Left ventricle myocardium superior (tissue), 1 donor: ENCODE data around the gene TSSC4. TPM values are rescaled to one million over a fixed set of nuclear protein-coding genes. Genes with fewer than 3 reads are reported as not detected.

ENCODE experiments used
- ATAC-seq: fragments of 200-7000 bp; cut with Tn5 transposase; one replicate; pipeline ENCODE4 v1.9.1; 2020; ENCODE audit warnings: mild to moderate bottlenecking, moderate library complexity
- DNase-seq: peaks from one replicate; pipeline ENCODE4 v3.0.0-alpha.2; 2020
- intact Hi-C: fragments of 100-400 bp; cut with micrococcal nuclease; formaldehyde crosslinking; loops from one replicate; pipeline ENCODE4 v1.11.0; 2022
- total RNA-seq: library from RNA; stranded (reverse); fragmentation: NEBNext Ultra II Directional; extraction: Animal tissue kit (Norgen Biotek cat#: 25700); gene quantifications from one replicate; pipeline ENCODE4 v1.2.1, GENCODE V29; 2021
- donor health status: DM: no; HTN: yes; CAD: no; lungs with severe emphysema.

Gene TSSC4
- total RNA-seq, 1 donor from 2014 or later, result 34.8 TPM

- DNase-seq, result peak; percentile 17
- ATAC-seq, result no peak
- intact Hi-C loops, result no loop called here
Measured at GRCh38 chr11:2423157-2424025, 22.8 kb downstream of the TSSC4 start.

GRCh38 chr11:2424811-2425495, 24.4 kb downstream of the TSSC4 start:
- peak; percentile 19 for DNase-seq
- intact Hi-C loops, result no loop called here

DNA sequence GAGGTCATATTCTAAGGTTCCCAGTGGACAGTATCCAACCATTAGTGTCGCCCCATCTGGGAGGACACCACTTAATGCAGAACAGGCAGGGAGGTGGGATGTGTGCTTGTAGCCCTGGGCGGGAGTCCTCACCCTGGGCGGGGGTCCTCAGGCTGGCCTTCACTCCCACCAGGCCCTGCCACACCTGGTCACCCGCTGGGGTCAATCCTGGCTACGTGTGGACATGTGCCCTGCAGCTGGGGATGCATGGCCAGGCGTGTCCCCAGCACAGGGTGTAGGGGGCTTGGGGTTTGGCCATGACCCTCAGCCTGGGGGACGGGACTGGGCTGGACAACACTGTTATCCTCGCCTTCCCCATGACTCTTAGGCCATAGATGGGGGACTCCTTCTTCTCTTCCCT, 25.0 kb downstream of the TSSC4 start:
- no peak for ATAC-seq
- intact Hi-C loops, result no loop called here
- no peak for DNase-seq

More at GRCh38 chr11:2424811-2425495, 24.4 kb downstream of the TSSC4 start:
- ATAC-seq, result no peak

DNA sequence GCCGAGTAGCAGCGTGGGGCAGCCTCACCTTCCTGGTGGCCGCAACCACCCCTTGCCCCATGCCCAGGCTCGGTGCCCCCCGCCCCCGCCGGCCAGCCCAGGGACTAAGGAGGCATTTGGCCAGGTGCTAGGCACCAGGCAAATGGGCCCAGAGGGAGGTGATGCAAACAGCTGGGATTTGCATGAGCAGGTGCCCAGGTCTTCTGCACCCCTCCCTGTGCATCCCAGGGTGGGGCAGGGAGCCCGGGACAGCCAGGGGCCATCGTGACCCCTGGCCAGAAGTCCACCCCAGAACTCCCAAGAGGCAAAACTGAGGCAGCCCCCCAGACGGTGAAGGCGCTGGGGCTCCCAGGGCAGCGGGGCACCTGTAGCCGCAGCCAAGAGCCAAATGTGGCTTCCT, 25.7 kb downstream of the TSSC4 start:
- intact Hi-C loops, result no loop called here
- no peak for DNase-seq
- ATAC-seq, result no peak

- intact Hi-C loops, result no loop called here
- DNase-seq, result peak; percentile 19
- no peak for ATAC-seq
Measured at GRCh38 chr11:2426826-2427521, 26.4 kb downstream of the TSSC4 start.

DNA sequence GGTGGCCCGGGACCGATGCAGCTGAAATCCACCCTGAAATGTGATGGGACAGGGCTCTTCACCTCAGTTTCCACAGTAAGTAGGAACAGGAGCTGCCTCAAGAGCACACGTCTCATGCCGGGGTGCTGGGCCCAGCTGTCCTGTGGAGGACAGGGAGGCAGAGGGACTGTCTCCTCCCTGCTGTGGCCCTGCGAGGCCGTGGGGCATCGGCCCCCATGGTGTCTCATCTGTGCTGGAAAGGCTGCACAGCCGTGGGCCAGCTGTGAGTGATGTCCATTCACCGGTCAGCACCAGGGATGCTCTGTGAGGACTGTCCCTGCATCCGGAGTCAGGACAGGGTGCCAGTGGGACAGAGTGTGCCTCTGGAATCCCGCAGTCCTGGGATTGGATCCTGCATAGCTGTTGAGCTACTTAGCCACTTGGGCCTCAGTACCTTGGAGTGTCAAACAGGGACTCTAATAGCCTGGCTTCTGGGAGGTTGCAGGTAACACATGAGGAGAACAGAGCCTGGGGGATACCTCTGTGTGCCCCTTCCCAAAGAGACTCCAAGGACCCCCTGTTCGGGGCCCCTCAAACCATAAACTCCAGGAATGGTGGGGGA, 27.3 kb downstream of the TSSC4 start:
- ATAC-seq (peak; percentile 5), DNase-seq (peak; percentile 27)
- intact Hi-C loops, result loop anchor here (2.0 kb wide), 1 partner anchor 103 kb away; no protein-coding TSS in a partner anchor

DNA sequence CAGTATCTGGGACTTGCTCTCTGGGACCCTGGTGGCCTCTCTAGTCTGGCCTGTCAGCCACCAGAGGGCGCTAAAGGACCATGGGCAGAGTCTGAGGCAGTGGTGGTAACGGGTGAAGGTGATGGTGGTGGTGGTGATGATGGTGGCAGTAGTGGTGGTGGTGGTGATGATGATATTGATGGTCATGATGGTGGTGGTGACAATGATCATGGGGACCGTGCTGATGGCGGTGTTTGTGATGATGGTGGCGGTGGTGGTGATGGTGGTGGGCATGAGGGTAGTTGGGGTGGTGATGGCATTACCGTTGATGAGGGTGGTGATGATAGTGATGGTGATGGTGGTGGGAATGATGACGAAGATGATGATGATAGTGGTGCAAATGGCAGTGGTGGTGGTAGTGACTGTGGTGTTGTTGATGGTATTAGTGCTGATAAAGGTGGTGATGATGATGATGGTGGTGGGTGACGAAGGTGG, 27.8 kb downstream of the TSSC4 start:
- intact Hi-C loops, result loop anchor here (2.0 kb wide), 1 partner anchor 102 kb away; no protein-coding TSS in a partner anchor
- peak; percentile 90 for ATAC-seq
- DNase-seq, result peak; percentile 88

GRCh38 chr11:2431395-2431794, 30.8 kb downstream of the TSSC4 start:
- intact Hi-C loops, result no loop called here
- DNase-seq (no peak), ATAC-seq (no peak)

DNA sequence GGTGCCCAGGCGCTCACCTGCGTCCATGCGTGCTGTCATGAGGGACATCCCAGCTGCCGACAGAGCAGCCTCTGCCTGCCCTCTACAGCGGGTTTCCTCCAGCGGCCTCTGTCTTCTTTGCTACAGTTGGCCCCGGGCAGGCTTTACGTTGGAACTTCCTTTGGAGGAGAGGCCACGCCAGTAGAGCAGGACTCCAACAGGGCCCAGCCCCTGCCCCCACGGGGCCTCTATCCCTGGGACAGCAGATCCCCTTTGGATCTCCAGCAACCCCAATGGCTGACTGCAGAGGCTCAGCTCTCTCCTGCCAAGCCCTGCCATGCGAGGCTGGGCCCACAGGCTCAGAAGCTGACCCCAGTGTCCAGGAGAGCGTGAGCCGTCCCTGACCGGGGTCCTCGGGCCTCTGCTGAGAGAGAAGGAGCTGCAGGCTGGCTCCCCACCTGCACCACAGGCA, 31.6 kb downstream of the TSSC4 start:
- intact Hi-C loops, result no loop called here
- ATAC-seq (no peak), DNase-seq (no peak)

DNA sequence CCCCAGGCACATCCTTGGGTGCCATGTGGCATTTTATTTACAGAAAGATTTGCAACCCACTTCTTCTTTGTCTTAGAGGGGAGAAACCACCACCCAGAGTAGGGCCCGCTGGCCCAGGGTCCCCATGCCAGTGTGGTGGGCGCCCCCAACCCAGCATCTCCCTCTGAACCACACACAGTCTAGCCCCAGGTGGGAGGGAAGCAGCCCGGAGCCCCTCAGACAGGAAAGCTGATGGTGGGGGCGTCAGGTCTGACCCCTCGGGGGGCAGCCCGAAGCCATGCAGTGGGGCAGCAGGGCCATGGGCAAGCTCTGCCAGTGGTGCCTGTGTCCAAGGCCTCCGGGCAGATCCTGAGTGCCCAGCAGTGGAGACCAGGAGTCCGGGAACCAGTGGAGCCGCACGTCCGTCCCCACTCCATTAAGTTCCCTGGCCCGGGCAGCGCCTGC, 32.1 kb downstream of the TSSC4 start:
- ATAC-seq, result no peak
- no peak for DNase-seq
- intact Hi-C loops, result no loop called here

GRCh38 chr11:2433106-2433925, 32.8 kb downstream of the TSSC4 start:
- no peak for ATAC-seq
- intact Hi-C loops, result no loop called here
- DNase-seq, result no peak

DNA sequence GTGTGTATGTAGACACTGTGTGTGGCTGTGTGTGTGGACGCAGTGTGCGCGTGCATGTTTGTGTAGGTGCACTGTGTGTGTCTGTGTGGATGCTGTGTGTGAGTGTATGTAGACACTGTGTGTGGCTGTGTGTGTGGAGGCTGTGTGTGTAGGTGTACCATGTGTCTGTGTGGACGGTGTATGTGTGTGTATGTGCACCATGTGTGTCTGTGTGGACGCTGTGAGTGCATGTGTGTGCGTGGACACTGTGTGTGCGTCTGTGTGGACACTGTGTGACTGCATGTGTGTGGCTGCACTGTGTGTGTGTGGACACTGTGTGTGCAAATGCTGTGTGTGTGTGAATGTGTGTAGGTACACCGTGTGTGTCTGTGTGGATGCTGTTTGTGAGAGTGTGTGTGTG, 33.5 kb downstream of the TSSC4 start:
- ATAC-seq (no peak), DNase-seq (no peak)
- intact Hi-C loops, result no loop called here

GRCh38 chr11:2434506-2435255, 34.1 kb downstream of the TSSC4 start:
- intact Hi-C loops, result no loop called here
- no peak for ATAC-seq
- DNase-seq, result no peak

DNA sequence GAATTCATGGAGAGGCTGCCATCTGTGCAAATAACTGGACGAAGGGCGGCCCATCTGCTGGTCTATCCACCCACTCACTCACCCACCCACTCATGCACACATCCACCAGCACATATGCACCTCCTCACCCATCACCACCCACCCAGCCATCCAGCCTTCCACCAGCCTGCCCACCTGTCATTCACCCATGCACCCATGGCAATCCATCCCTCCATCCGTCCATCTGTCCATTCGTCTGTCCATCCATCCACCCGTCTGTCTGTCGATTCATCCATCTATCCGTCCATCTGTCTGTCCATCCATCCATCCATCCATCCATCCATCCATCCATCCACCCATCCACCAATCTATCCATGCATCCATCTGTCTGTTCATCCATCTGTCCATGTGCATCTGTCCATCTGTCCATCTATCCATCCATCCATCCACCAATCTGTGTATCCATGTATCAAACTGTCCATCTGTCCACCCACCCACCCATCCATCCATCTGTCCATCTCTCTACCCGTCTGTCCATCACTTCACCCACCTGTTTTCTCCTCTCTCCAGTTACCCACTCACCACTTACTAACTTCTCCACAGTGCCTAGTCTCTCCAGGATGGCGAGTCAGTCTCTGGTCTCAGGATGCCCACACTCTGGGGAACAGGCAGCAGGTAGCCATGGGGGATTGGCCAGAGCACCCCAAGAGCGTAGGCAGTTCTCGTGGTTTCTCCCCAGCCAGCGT, 34.9 kb downstream of the TSSC4 start:
- intact Hi-C loops, result no loop called here
- no peak for ATAC-seq
- DNase-seq, result no peak

DNA sequence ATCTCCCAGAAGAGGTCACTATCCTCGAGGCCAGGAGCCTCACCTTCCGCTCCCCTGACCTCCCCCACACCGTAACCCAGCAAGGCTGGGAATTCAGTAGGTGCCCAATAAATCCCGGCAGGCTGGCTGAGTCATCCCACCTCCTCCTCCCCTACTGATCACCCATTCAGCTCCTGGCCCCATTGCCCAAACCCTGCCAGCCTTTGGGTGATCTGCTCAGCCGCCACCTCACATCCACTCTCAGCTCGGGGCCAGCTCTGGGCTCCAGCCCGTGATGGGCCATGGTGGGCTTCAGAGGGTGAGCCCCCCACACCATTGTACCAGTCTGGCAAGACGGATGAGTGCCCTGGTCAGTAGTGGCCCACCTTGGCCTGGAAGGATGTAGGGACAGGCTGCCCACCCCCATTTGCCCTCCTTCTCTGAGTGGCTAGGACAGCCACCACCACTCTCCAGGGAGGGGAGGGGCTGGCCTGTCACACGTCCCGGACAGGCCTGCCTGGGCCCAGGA, 35.5 kb downstream of the TSSC4 start:
- ATAC-seq (no peak), DNase-seq (no peak)
- intact Hi-C loops, result no loop called here

GRCh38 chr11:2436521-2437031, 36.0 kb downstream of the TSSC4 start:
- intact Hi-C loops, result no loop called here
- DNase-seq, result no peak
- ATAC-seq, result no peak

- ATAC-seq (no peak), DNase-seq (no peak)
- intact Hi-C loops, result no loop called here
Measured at GRCh38 chr11:2437516-2437915, 37.0 kb downstream of the TSSC4 start.
